Central memory CD8-positive, alpha-beta T cell (primary cell): ENCODE measurements around the gene PIK3R1.
"Not testable (repeated sequence)": the region's sequence is repeated elsewhere in the genome, so short reads cannot be mapped to it uniquely, and the experiment has no call there.

Experiments used
- ATAC-seq: fragments of 150-1000 bp; cut with Tn5 transposase; replicated peaks from 2 replicates; pipeline ENCODE4 v1.10.0; 2022; ENCODE audit warnings: mild to moderate bottlenecking, moderate FRiP score, moderate number of reproducible peaks; ENCODE audit not compliant: poor library complexity, severe bottlenecking; ENCODE audit errors: extremely low read depth
- DNase-seq, 2 donors: peaks; one replicate each; pipeline ENCODE4 v3.0.0; 2021; ENCODE audit warnings: low spot score in 2 of 2
- H3K27ac Mint-ChIP-seq: one replicate; pipeline ENCODE4 v1.8.0; 2022; ENCODE audit warnings: low read depth, mild to moderate bottlenecking, moderate library complexity, mixed read lengths
- H3K27me3 Mint-ChIP-seq: one replicate; pipeline ENCODE4 v1.8.0; 2022; ENCODE audit warnings: mixed read lengths
- H3K36me3 Mint-ChIP-seq: one replicate; pipeline ENCODE4 v1.8.0; 2022; ENCODE audit warnings: mild to moderate bottlenecking, moderate library complexity, mixed read lengths; ENCODE audit not compliant: insufficient read depth
- H3K4me1 Mint-ChIP-seq: one replicate; pipeline ENCODE4 v1.8.0; 2022; ENCODE audit warnings: mixed read lengths
- H3K4me3 Mint-ChIP-seq: one replicate; pipeline ENCODE4 v1.8.0; 2022; ENCODE audit warnings: mild to moderate bottlenecking, moderate library complexity, mixed read lengths
- H3K9me3 Mint-ChIP-seq: one replicate; pipeline ENCODE4 v1.8.0; 2022; ENCODE audit warnings: mixed read lengths

The PIK3R1 gene

GRCh38 chr5:68210654-68211053, 4.9 kb upstream of the PIK3R1 start:
- H3K36me3 Mint-ChIP-seq, DNase-seq: not testable (repeated sequence)

GRCh38 chr5:68214482-68215207, 911 bp upstream of the PIK3R1 start:
- H3K4me3 Mint-ChIP-seq: peak overlapping the region; percentile 93
- ATAC-seq: peak; percentile 22
- H3K9me3 Mint-ChIP-seq: peaks cover 4% of the 10 kb centered on the region
- no peaks in the 10 kb centered on the region for H3K27me3 Mint-ChIP-seq
- H3K4me1 Mint-ChIP-seq: peaks cover 32% of the 10 kb centered on the region
- peaks cover 14% of the 10 kb centered on the region for H3K36me3 Mint-ChIP-seq
- no peak for DNase-seq
- H3K27ac Mint-ChIP-seq: peak overlapping the region; percentile 95

More at GRCh38 chr5:68210654-68211053, 4.9 kb upstream of the PIK3R1 start:
- not testable (repeated sequence) for ATAC-seq, H3K4me1 Mint-ChIP-seq, H3K27ac Mint-ChIP-seq, H3K9me3 Mint-ChIP-seq, H3K4me3 Mint-ChIP-seq
- peaks cover 14% of the 10 kb centered on the region for H3K27me3 Mint-ChIP-seq

- Mint-ChIP-seq H3K36me3 (peaks cover 14% of the 10 kb centered on the region), H3K27me3 (no peaks in the 10 kb centered on the region), H3K9me3 (peaks cover 4% of the 10 kb centered on the region), H3K4me1 (peaks cover 41% of the 10 kb centered on the region), H3K27ac (peak overlapping the region; percentile 69), H3K4me3 (peak overlapping the region; percentile 93)
- DNase-seq: no peak
- ATAC-seq: peak; percentile 73
Measured at GRCh38 chr5:68215898-68216244, 315 bp downstream of the PIK3R1 start.

- DNase-seq (peak; percentile 22 to 25), ATAC-seq (peak; percentile 10)
- Mint-ChIP-seq H3K27me3 (no peaks in the 10 kb centered on the region), H3K9me3 (no peaks in the 10 kb centered on the region), H3K27ac (peak overlapping the region; percentile 69), H3K36me3 (peaks cover 16% of the 10 kb centered on the region), H3K4me1 (peaks cover 44% of the 10 kb centered on the region), H3K4me3 (peak overlapping the region; percentile 93)
Measured at GRCh38 chr5:68216245-68217046, 890 bp downstream of the PIK3R1 start.

GRCh38 chr5:68217047-68217355, 1.4 kb downstream of the PIK3R1 start:
- Mint-ChIP-seq H3K4me3 (peak overlapping the region; percentile 93), H3K27ac (peak overlapping the region; percentile 69), H3K27me3 (no peaks in the 10 kb centered on the region), H3K9me3 (no peaks in the 10 kb centered on the region), H3K4me1 (peaks cover 49% of the 10 kb centered on the region), H3K36me3 (peaks cover 16% of the 10 kb centered on the region)
- DNase-seq (no peak), ATAC-seq (no peak)

GRCh38 chr5:68217528-68217927, 2.0 kb downstream of the PIK3R1 start:
- Mint-ChIP-seq H3K36me3 (peaks cover 18% of the 10 kb centered on the region), H3K27me3 (no peaks in the 10 kb centered on the region), H3K9me3 (no peaks in the 10 kb centered on the region), H3K27ac (peak overlapping the region; percentile 69), H3K4me1 (peaks cover 55% of the 10 kb centered on the region), H3K4me3 (peak overlapping the region; percentile 93)
- DNase-seq: no peak
- no peak for ATAC-seq

GRCh38 chr5:68219161-68219816, 3.7 kb downstream of the PIK3R1 start:
- Mint-ChIP-seq H3K27ac (no peak overlapping the region), H3K4me1 (peaks cover 72% of the 10 kb centered on the region), H3K36me3 (peaks cover 19% of the 10 kb centered on the region), H3K27me3 (no peaks in the 10 kb centered on the region), H3K9me3 (no peaks in the 10 kb centered on the region), H3K4me3 (peak overlapping the region; percentile 93)
- ATAC-seq (no peak), DNase-seq (no peak)

- Mint-ChIP-seq H3K27ac (no peak overlapping the region), H3K4me3 (no peak overlapping the region), H3K4me1 (peaks cover 82% of the 10 kb centered on the region), H3K36me3 (peaks cover 16% of the 10 kb centered on the region), H3K9me3 (no peaks in the 10 kb centered on the region), H3K27me3 (no peaks in the 10 kb centered on the region)
- no peak for ATAC-seq
- DNase-seq: no peak
Measured at GRCh38 chr5:68220260-68220659, 4.7 kb downstream of the PIK3R1 start.

- Mint-ChIP-seq H3K9me3 (no peaks in the 10 kb centered on the region), H3K36me3 (peaks cover 15% of the 10 kb centered on the region), H3K4me3 (no peak overlapping the region), H3K4me1 (peaks cover 88% of the 10 kb centered on the region), H3K27me3 (no peaks in the 10 kb centered on the region), H3K27ac (no peak overlapping the region)
- ATAC-seq (no peak), DNase-seq (no peak)
Measured at GRCh38 chr5:68220914-68221313, 5.4 kb downstream of the PIK3R1 start.

GRCh38 chr5:68221488-68221887, 5.9 kb downstream of the PIK3R1 start:
- H3K4me1 Mint-ChIP-seq: peaks cover 94% of the 10 kb centered on the region
- DNase-seq (no peak), ATAC-seq (no peak)
- no peaks in the 10 kb centered on the region for H3K9me3 Mint-ChIP-seq
- H3K27me3 Mint-ChIP-seq: no peaks in the 10 kb centered on the region
- H3K4me3 Mint-ChIP-seq: no peak overlapping the region
- no peak overlapping the region for H3K27ac Mint-ChIP-seq
- H3K36me3 Mint-ChIP-seq: peaks cover 17% of the 10 kb centered on the region

GRCh38 chr5:68222310-68222709, 6.8 kb downstream of the PIK3R1 start:
- Mint-ChIP-seq H3K27ac (peak overlapping the region; percentile 80), H3K4me1 (peaks cover 90% of the 10 kb centered on the region), H3K4me3 (peak overlapping the region; percentile 16), H3K27me3 (no peaks in the 10 kb centered on the region), H3K36me3 (peaks cover 16% of the 10 kb centered on the region), H3K9me3 (no peaks in the 10 kb centered on the region)
- DNase-seq: no peak
- ATAC-seq: no peak

GRCh38 chr5:68222824-68223354, 7.3 kb downstream of the PIK3R1 start:
- ATAC-seq (no peak), DNase-seq (no peak)
- peak overlapping the region; percentile 25 for H3K4me3 Mint-ChIP-seq
- H3K4me1 Mint-ChIP-seq: peaks cover 90% of the 10 kb centered on the region
- H3K36me3 Mint-ChIP-seq: peaks cover 22% of the 10 kb centered on the region
- H3K27ac Mint-ChIP-seq: no peak overlapping the region
- H3K27me3 Mint-ChIP-seq: no peaks in the 10 kb centered on the region
- no peaks in the 10 kb centered on the region for H3K9me3 Mint-ChIP-seq
